ENCODE results near the gene LYZL2.
A peak's percentile ranks its signal among the peaks of the same experiment; 100 is the strongest.

Gene LYZL2

GRCh38 chr10:30589441-30589840 lies 40.1 kb downstream of the LYZL2 start:
- DNase-seq, result no peak

GRCh38 chr10:30587522-30588031 lies 42.0 kb downstream of the LYZL2 start:
- no peak for DNase-seq

GRCh38 chr10:30586828-30587227 lies 42.7 kb downstream of the LYZL2 start:
- DNase-seq, result no peak

- peak; percentile 44 for DNase-seq
These were observed 45.7 kb downstream of the LYZL2 start for GRCh38 chr10:30583778-30584415.

- peak; percentile 39 for DNase-seq
These were observed 47.7 kb downstream of the LYZL2 start for GRCh38 chr10:30581779-30582380.

- DNase-seq, result no peak
These were observed 48.9 kb downstream of the LYZL2 start for GRCh38 chr10:30580676-30581075.

GRCh38 chr10:30580241-30580640 lies 49.3 kb downstream of the LYZL2 start:
- DNase-seq, result no peak

GRCh38 chr10:30579574-30579973 lies 50.0 kb downstream of the LYZL2 start:
- DNase-seq, result no peak

GRCh38 chr10:30577048-30577447 lies 52.5 kb downstream of the LYZL2 start:
- DNase-seq, result no peak

- no peak for DNase-seq
These were observed 52.9 kb downstream of the LYZL2 start for GRCh38 chr10:30576641-30577040.

GRCh38 chr10:30574432-30574796 lies 55.1 kb downstream of the LYZL2 start:
- DNase-seq, result no peak

GRCh38 chr10:30573721-30574431 lies 55.7 kb downstream of the LYZL2 start:
- DNase-seq, result no peak

GRCh38 chr10:30565449-30565848 lies 64.1 kb downstream of the LYZL2 start:
- DNase-seq, result no peak

- DNase-seq, result no peak
These were observed 66.8 kb downstream of the LYZL2 start for GRCh38 chr10:30562787-30563186.

All from fibroblast of skin of right quadriceps (primary cell).